Epithelial cell of esophagus (primary cell): ENCODE measurements around the gene CELSR2.

Source experiments
- DNase-seq: peaks from one replicate; pipeline ENCODE4 v3.0.0; 2010; ENCODE audit warnings: low read depth
- H3K4me3 ChIP-seq: 2 replicates; pipeline ENCODE4 v1.5.1; 2011; ENCODE audit warnings: mild to moderate bottlenecking, low read length, control low read depth
- CTCF ChIP-seq: IDR thresholded peaks from 2 replicates; pipeline ENCODE4 v1.5.1; 2011; ENCODE audit warnings: low read depth, mild to moderate bottlenecking, low read length, control low read depth, inconsistent platforms; ENCODE audit not compliant: insufficient read depth; ENCODE audit errors: missing control alignments

Gene CELSR2

GRCh38 chr1:109261578-109261977 lies 12.2 kb downstream of the CELSR2 start:
- no peak for DNase-seq
- no peak overlapping the region for H3K4me3 ChIP-seq
- no peak for TF ChIP-seq CTCF

GRCh38 chr1:109262231-109263055 lies 13.1 kb downstream of the CELSR2 start:
- DNase-seq, result no peak
- no peak for TF ChIP-seq CTCF
- H3K4me3 ChIP-seq, result no peak overlapping the region

GRCh38 chr1:109263234-109263596 lies 13.9 kb downstream of the CELSR2 start:
- DNase-seq, result peak; percentile 98
- TF ChIP-seq CTCF, result no peak
- H3K4me3 ChIP-seq, result no peak overlapping the region

GRCh38 chr1:109263597-109264378 lies 14.4 kb downstream of the CELSR2 start:
- no peak for DNase-seq
- TF ChIP-seq CTCF, result peak; percentile 94

GRCh38 chr1:109264379-109264755 lies 15.0 kb downstream of the CELSR2 start:
- no peak for DNase-seq
- H3K4me3 ChIP-seq, result no peak overlapping the region
- no peak for TF ChIP-seq CTCF

More at GRCh38 chr1:109263597-109264378, 14.4 kb downstream of the CELSR2 start:
- H3K4me3 ChIP-seq, result no peak overlapping the region

- DNase-seq, result no peak
- TF ChIP-seq CTCF, result no peak
- H3K4me3 ChIP-seq, result no peak overlapping the region
These were observed 15.7 kb downstream of the CELSR2 start for GRCh38 chr1:109265016-109265415.
